Gastroesophageal sphincter (tissue), 4 donors: Measurements from ENCODE around the gene PSD2. TPM values are rescaled to one million over a fixed set of nuclear protein-coding genes. Genes with fewer than 3 reads are reported as not detected.

Experiments
- ATAC-seq: fragments of 150-250 bp; one replicate; pipeline ENCODE4 v1.9.1; 2016; ENCODE audit warnings: mild to moderate bottlenecking, moderate library complexity
- H3K27ac ChIP-seq, 4 donors: fragments of 200-600 bp; sonication (generic) in 3 of 4; 1 replicate in 3 of 4; 2 replicates in 1 of 4; pipeline ENCODE4 v1.5.1; 2016 to 2019
- H3K27me3 ChIP-seq: fragments of 200-600 bp; sonication (generic); one replicate; pipeline ENCODE4 v1.5.1; 2019
- H3K36me3 ChIP-seq, 2 donors: fragments of 200-600 bp; sonication (generic); one replicate each; pipeline ENCODE4 v1.5.1; 2019; ENCODE audit warnings: control low read depth in 1 of 2
- H3K4me1 ChIP-seq, 3 donors: fragments of 200-600 bp; sonication (generic); 1 replicate in 2 of 3; 2 replicates in 1 of 3; pipeline ENCODE4 v1.5.1; 2016 to 2019; ENCODE audit warnings: control low read depth in 2 of 3
- H3K4me3 ChIP-seq, 2 donors: fragments of 200-600 bp; sonication (generic); one replicate each; pipeline ENCODE4 v1.5.1; 2019; ENCODE audit warnings: mild to moderate bottlenecking in 1 of 2, moderate library complexity in 1 of 2
- H3K9me3 ChIP-seq, 3 donors: fragments of 200-600 bp; sonication (generic); one replicate each; pipeline ENCODE4 v1.5.1; 2017 to 2019; ENCODE audit warnings: control low read depth in 2 of 3
- CTCF ChIP-seq, 4 experiments: fragments of 200-600 bp in 2 of 4; fragments of 450-650 bp in 2 of 4; sonication (generic) in 1 of 4; IDR thresholded peaks; one replicate each; pipeline ENCODE4 v1.5.1; 2017 to 2019; ENCODE audit warnings: antibody characterized with exemption in 4 of 4, mild to moderate bottlenecking in 2 of 4, moderate library complexity in 2 of 4
- EP300 ChIP-seq: sonication (generic); formaldehyde crosslinking; IDR thresholded peaks from one replicate; pipeline ENCODE4 v1.6.1; 2017; ENCODE audit warnings: antibody characterized with exemption, mild to moderate bottlenecking
- POLR2A ChIP-seq, 2 donors: fragments of 450-650 bp; IDR thresholded peaks; one replicate each; pipeline ENCODE4 v1.6.1; 2017; ENCODE audit warnings: antibody characterized with exemption in 2 of 2, mild to moderate bottlenecking in 2 of 2, moderate library complexity in 1 of 2
- POLR2AphosphoS5 ChIP-seq: sonication (generic); formaldehyde crosslinking; IDR thresholded peaks from one replicate; pipeline ENCODE4 v1.6.1; 2017; ENCODE audit warnings: antibody characterized with exemption
- WGBS, 2 donors: methylation state at CpG; one replicate each; pipeline ENCODE4 v1.1.5; 2018; ENCODE audit warnings: low coverage in 1 of 2; 5-methylcytosine and 5-hydroxymethylcytosine counted together
- total RNA-seq, 4 donors: library from RNA; depleted of rRNA; stranded (reverse); fragments of >200 nt; gene quantifications; one replicate each; pipeline ENCODE4 v1.1.0, GENCODE V29; 2016

The PSD2 gene
- total RNA-seq, 4 donors from 2014 or later = 0.13 to 0.16 TPM; not detected in 2

- Histone ChIP-seq H3K4me1 (peaks cover 0 to 23% (median 0%) of the 10 kb centered on the region in 3 donors), H3K9me3 (no peaks in the 10 kb centered on the region), H3K4me3 (no peak overlapping the region), H3K27me3 (peaks cover 26% of the 10 kb centered on the region), H3K27ac (no peak overlapping the region), H3K36me3 (no peaks in the 10 kb centered on the region)
- WGBS, 2 donors = 16% methylated on average over 6 of the region's 45 CpGs; no CpG with 5 or more reads in 1 of the 2 donors
- no peak for TF ChIP-seq CTCF (IDR thresholded peaks at IDR 0.05)
- TF ChIP-seq POLR2A (IDR thresholded peaks at IDR 0.05) = no peak
- no peak for TF ChIP-seq POLR2AphosphoS5
- TF ChIP-seq EP300 = no peak
- ATAC-seq = no peak
Observed at GRCh38 chr5:139763930-139764791, 31.4 kb upstream of the PSD2 start.

- no peak for ATAC-seq
- TF ChIP-seq CTCF (IDR thresholded peaks at IDR 0.05) (no peak), EP300 (no peak), POLR2A (IDR thresholded peaks at IDR 0.05) (no peak), POLR2AphosphoS5 (no peak)
- Histone ChIP-seq H3K36me3 (no peaks in the 10 kb centered on the region), H3K4me1 (peaks cover 0 to 23% (median 0%) of the 10 kb centered on the region in 3 donors), H3K27ac (no peak overlapping the region), H3K27me3 (peaks cover 26% of the 10 kb centered on the region), H3K4me3 (no peak overlapping the region), H3K9me3 (no peaks in the 10 kb centered on the region)
- WGBS, 2 donors = 55 to 60% methylated on average over 4 to 10 of the region's 11 CpGs
Observed at GRCh38 chr5:139764886-139765408, 30.7 kb upstream of the PSD2 start.

- peaks cover 0 to 23% (median 0%) of the 10 kb centered on the region in 3 donors for H3K4me1 ChIP-seq
- H3K27me3 ChIP-seq = peaks cover 26% of the 10 kb centered on the region
- no peaks in the 10 kb centered on the region for H3K36me3 ChIP-seq
- peak overlapping the region; percentile 50 to 61 for H3K4me3 ChIP-seq
- TF ChIP-seq EP300 = no peak
- peak; percentile 63 to 98 (median 98) for TF ChIP-seq CTCF (IDR thresholded peaks at IDR 0.05)
- no peak for TF ChIP-seq POLR2A (IDR thresholded peaks at IDR 0.05)
- H3K9me3 ChIP-seq = no peaks in the 10 kb centered on the region
- peak overlapping the region in 1 of 4 donors; percentile 73 for H3K27ac ChIP-seq
- ATAC-seq = peak; percentile 86
- 18 to 54% methylated on average over 6 to 7 of the region's 46 CpGs for WGBS, 2 donors
Observed at GRCh38 chr5:139765409-139766217, 30.0 kb upstream of the PSD2 start.

- H3K9me3 ChIP-seq = no peaks in the 10 kb centered on the region
- TF ChIP-seq POLR2AphosphoS5 (no peak), CTCF (IDR thresholded peaks at IDR 0.05) (no peak), POLR2A (IDR thresholded peaks at IDR 0.05) (no peak), EP300 (no peak)
- H3K27me3 ChIP-seq = peaks cover 24% of the 10 kb centered on the region
- H3K4me3 ChIP-seq = no peak overlapping the region
- H3K27ac ChIP-seq = no peak overlapping the region
- no peaks in the 10 kb centered on the region for H3K36me3 ChIP-seq
- WGBS, 2 donors = 60 to 78% methylated on average over 1 of the region's 4 CpGs
- ATAC-seq = peak; percentile 10
- H3K4me1 ChIP-seq = peaks cover 0 to 23% (median 0%) of the 10 kb centered on the region in 3 donors
Observed at GRCh38 chr5:139767960-139768359, 27.6 kb upstream of the PSD2 start.
